ENCODE results near the gene SETD6. TPM values are rescaled to one million over a fixed set of nuclear protein-coding genes. Genes with fewer than 3 reads are reported as not detected.
A peak's percentile ranks its signal among the peaks of the same experiment; 100 is the strongest.
"Not testable (repeated sequence)": the region's sequence is repeated elsewhere in the genome, so short reads cannot be mapped to it uniquely, and the experiment has no call there.

The SETD6 gene
- total RNA-seq, 1 donor from 2014 or later, result 17.3 TPM

GRCh38 chr16:58490065-58490464 is 25.3 kb upstream of the SETD6 start:
- intact Hi-C loops (cut with DNase I), result no loop called here

GRCh38 chr16:58490539-58490938 is 24.8 kb upstream of the SETD6 start:
- H3K4me1 ChIP-seq; H3K27me3 ChIP-seq (ENCODE audit: low read depth); H3K36me3 ChIP-seq; H3K27ac ChIP-seq; ATAC-seq; intact Hi-C loops (cut with DNase I); H3K4me3 ChIP-seq; H3K9me3 ChIP-seq; DNase-seq: not testable (repeated sequence)

More at GRCh38 chr16:58490065-58490464, 25.3 kb upstream of the SETD6 start:
- no peak overlapping the region for H3K4me3 ChIP-seq
- DNase-seq (no peak), ATAC-seq (no peak)
- H3K9me3 ChIP-seq, result no peaks in the 10 kb centered on the region
- TF ChIP-seq CTCF (IDR thresholded peaks at IDR 0.05), result no peak
- peaks cover 4% of the 10 kb centered on the region for H3K27me3 ChIP-seq (ENCODE audit: low read depth)
- H3K27ac ChIP-seq, result no peak overlapping the region
- H3K4me1 ChIP-seq, result no peaks in the 10 kb centered on the region
- H3K36me3 ChIP-seq, result no peaks in the 10 kb centered on the region

GRCh38 chr16:58492066-58492465 is 23.3 kb upstream of the SETD6 start:
- Histone ChIP-seq H3K4me3 (no peak overlapping the region), H3K9me3 (no peaks in the 10 kb centered on the region), H3K36me3 (no peaks in the 10 kb centered on the region), H3K4me1 (no peaks in the 10 kb centered on the region), H3K27me3 (ENCODE audit: low read depth) (peaks cover 4% of the 10 kb centered on the region), H3K27ac (no peak overlapping the region)
- DNase-seq (no peak), ATAC-seq (no peak)
- no peak for TF ChIP-seq CTCF (IDR thresholded peaks at IDR 0.05)
- intact Hi-C loops (cut with DNase I), result no loop called here

DNA sequence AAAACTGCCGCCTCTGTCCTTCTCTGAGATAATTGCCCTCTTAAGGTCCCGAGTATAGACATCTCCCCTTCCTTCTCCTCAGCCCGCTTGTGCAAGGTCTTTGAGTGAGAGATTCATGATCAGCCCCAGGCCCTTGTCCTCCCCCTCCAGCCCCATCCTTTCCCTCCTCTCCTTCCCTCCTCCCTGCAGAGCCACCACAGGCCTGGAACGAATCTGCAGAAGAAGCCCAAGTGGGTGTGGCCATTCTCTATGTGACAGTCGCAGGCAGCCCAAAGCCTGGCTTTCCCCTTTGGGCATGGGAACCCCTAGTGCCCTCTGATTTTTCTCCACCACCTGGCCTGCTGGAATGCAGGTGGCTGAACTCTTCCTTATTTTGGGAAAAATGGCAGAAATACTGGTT is 22.6 kb upstream of the SETD6 start:
- Histone ChIP-seq H3K27me3 (ENCODE audit: low read depth) (peaks cover 4% of the 10 kb centered on the region), H3K27ac (no peak overlapping the region), H3K9me3 (no peaks in the 10 kb centered on the region), H3K36me3 (no peaks in the 10 kb centered on the region), H3K4me3 (no peak overlapping the region), H3K4me1 (no peaks in the 10 kb centered on the region)
- intact Hi-C loops (cut with DNase I), result no loop called here
- ATAC-seq (no peak), DNase-seq (no peak)
- TF ChIP-seq CTCF (IDR thresholded peaks at IDR 0.05), result no peak

GRCh38 chr16:58493756-58494431 is 21.4 kb upstream of the SETD6 start:
- ATAC-seq, result no peak
- no peak overlapping the region for H3K27ac ChIP-seq
- peaks cover 4% of the 10 kb centered on the region for H3K27me3 ChIP-seq (ENCODE audit: low read depth)
- no peak overlapping the region for H3K4me3 ChIP-seq
- H3K9me3 ChIP-seq, result no peaks in the 10 kb centered on the region
- intact Hi-C loops (cut with DNase I), result no loop called here
- H3K4me1 ChIP-seq, result no peaks in the 10 kb centered on the region
- no peak for TF ChIP-seq CTCF (IDR thresholded peaks at IDR 0.05)
- no peak for DNase-seq
- H3K36me3 ChIP-seq, result no peaks in the 10 kb centered on the region

- Histone ChIP-seq H3K36me3 (no peaks in the 10 kb centered on the region), H3K27me3 (ENCODE audit: low read depth) (peaks cover 11% of the 10 kb centered on the region), H3K27ac (no peak overlapping the region), H3K4me3 (no peak overlapping the region), H3K4me1 (no peaks in the 10 kb centered on the region), H3K9me3 (no peaks in the 10 kb centered on the region)
- intact Hi-C loops (cut with DNase I), result no loop called here
- ATAC-seq (no peak), DNase-seq (no peak)
- peak; percentile 13 for TF ChIP-seq CTCF (IDR thresholded peaks at IDR 0.05)
Measured at GRCh38 chr16:58494981-58495520, 20.3 kb upstream of the SETD6 start.
